HG02938 (cell line): ENCODE data around the gene TMEM212.
"Not testable (repeated sequence)": the region's sequence is repeated elsewhere in the genome, so short reads cannot be mapped to it uniquely, and the experiment has no call there.

Source experiments
- ATAC-seq: cut with Tn5 transposase; IDR thresholded peaks from one replicate; pipeline ENCODE4 v1.9.1; 2021; ENCODE audit warnings: mild to moderate bottlenecking, moderate library complexity; ENCODE audit not compliant: unreplicated experiment

TMEM212 gene

DNA sequence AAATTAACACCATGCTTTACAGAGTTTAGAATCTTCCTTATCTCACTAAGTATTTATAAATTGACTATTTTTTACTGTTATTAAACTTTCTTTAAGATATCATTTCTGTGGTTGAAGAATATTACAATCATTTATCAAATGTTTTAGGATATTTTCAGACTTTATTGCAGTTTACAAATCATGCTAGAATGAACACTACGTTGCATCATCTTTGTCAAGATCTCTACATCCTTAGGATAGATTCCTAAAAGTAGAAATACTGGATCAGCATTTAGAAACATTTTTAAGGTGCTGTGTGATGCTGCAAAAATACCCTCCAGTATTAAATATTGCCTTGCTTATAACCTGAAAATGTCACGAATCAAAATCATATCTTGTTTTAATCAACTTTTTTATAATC, 30.3 kb upstream of the TMEM212 start:
- ATAC-seq = no peak

GRCh38 chr3:171813278-171813896, 29.8 kb upstream of the TMEM212 start:
- ATAC-seq = no peak

GRCh38 chr3:171813897-171814460, 29.2 kb upstream of the TMEM212 start:
- ATAC-seq = peak; percentile 31

- ATAC-seq = not testable (repeated sequence)
These were observed 28.5 kb upstream of the TMEM212 start for GRCh38 chr3:171814662-171815061.

DNA sequence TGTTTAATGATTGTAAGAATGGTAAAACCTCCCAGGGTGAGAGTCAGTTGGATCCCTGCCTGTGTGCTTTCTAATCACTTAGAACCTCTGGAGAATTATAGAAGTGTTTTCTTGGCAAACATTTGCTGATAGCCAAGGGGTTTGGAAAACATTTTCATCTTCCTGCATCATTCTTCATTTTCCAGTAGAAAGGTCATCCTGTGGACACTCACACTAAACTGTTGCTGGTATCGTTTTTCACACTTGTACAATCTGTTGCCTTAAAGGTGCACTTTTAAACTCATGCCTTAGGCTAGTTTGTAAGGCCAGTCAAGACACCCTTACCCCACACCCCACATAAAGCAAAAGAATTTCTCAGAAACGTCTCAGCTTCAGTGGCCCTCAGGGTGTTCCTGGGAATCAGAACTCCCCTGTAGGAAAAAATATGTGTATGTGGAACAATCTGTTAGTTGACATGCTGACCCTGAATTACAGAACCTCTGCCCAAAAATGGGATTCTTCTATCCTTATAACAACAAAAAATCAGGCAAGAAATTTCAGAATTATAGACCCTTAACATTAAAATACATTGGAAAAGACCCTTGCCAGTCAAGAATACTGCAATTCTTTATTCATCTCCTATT, 27.1 kb upstream of the TMEM212 start:
- no peak for ATAC-seq

DNA sequence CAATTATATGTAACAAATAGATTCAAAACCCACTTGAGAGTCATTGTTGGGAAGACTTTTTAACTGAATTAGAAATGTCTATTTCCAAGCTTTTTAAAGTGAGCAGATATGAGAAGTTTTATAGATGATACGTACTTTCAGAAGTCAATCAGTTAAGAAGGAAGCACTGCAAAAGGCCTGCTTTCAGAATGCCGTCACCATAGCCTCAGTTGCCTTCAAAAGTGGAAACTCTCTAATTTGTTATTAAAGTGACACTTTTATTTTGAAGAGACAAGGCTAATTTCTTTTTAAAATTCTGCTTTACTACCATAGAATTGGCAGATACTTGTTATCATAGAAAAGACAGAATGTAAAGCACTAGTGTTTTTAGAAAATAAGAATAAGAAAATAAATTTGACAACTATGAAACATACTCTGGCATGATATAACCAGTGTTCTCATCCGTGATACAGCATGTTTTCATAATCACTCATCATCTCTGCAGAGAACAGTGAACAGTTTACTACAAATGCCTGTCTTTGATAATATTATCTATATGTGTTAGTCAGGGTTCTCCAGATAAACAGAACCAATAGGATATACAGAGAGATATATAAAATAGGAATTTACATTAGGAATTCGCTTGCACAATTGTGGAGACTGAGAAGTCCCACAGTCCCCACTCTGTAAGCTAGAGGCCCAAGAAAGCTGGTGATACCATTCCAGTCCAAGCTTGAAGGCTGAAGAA, 25.9 kb upstream of the TMEM212 start:
- no peak for ATAC-seq

GRCh38 chr3:171821044-171821443, 22.1 kb upstream of the TMEM212 start:
- no peak for ATAC-seq

- no peak for ATAC-seq
These were observed 21.3 kb upstream of the TMEM212 start for GRCh38 chr3:171821778-171822358.

DNA sequence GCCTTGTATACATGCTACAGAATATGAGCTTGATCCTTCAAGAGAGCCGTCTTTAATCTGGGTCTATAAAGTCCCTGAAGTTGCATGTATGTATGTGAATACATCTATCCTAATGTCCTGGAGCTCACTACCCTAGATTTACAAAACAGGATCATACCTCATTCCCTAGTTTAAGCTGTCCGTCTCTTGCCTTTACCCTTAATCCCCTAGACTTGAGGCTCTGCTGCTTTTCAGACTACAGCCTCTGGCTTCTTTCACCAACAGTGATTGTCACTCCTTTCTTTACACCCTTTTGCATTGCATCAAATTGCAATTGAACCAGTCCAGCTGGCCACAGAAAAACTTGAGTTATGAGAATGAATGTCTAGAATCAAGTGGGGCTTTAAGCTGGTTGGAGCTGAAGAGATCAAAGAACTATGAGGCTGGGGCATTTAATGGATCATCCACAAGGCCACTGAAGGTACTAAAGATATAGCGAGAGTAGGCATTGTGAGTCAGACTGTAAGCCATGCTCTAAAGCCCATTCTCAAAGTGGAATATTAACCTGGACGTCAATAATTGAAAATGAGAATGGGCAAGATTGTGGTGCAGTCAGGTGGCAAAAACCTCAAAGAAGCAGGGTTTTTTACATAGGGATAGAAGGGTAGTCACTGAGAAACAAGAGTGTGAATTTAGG, 20.6 kb upstream of the TMEM212 start:
- ATAC-seq = peak; percentile 81

DNA sequence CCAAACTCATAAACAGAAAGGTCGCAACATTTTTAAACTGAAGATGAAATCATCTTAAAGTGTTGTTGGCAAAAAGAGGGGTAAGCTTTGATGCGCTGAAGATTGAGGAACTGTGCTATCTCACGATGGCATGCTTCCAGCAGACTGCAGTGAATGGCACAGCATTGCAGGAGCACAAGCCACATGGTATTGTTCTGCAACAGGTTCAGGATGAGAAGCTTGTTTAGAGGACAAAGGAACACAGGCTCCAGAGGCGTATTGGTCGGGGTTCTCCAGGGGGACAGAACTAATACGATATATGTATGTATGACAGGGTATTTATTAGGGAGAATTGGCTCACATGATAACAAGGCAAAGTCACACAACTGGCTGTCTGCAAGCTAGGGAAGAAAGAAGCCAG, 19.0 kb upstream of the TMEM212 start:
- ATAC-seq = no peak

- ATAC-seq = no peak
These were observed 18.3 kb upstream of the TMEM212 start for GRCh38 chr3:171824824-171825221.

- ATAC-seq = no peak
These were observed 17.8 kb upstream of the TMEM212 start for GRCh38 chr3:171825222-171825828.

DNA sequence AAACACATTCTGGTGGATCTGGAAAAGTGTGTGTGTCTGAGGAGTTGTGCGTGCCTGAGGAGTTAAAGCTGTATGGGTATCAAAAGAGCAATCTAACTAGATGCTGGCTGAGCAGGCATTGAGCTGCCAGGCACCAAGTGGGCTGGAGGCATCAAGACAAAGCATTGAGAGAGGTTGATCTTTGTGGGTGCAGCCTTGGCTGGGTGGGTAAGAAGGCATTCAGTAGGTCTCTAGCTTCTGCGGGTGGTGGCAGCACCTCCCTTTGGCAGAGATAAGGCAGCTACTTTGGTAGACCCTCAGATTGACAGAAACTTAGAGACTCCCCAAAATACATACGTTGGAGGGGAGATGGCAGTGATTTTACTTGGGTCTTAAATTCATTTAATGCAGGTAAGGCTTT, 15.8 kb upstream of the TMEM212 start:
- no peak for ATAC-seq

DNA sequence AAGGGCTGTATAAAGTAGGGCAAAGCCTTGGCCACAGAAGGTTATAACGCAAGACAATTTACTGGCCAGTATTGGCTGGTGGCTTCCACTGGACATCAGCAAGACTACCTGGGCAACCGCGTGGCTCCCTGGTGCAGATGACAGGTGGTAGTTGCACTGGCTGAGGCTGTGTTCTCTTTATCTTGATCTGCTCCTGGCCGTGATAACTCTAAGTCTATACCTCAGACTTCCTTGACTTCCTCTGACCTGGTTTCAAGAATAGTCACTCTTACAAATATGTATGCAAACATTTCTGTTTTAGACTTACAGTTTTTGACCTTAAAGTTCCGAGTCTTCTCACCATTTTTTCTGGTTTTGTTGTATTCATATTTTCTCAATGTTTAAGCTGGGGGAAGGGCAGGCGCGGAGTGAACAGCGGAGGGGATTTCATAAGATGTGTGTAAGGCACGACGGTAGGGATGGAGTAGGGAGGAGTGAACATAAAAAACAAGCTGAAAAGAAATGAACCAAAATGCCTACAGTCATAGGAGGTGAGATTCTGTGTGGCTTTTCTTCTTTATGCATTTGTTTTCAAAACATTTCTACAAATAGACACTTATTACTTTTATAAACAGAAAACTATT, 15.2 kb upstream of the TMEM212 start:
- no peak for ATAC-seq

- no peak for ATAC-seq
These were observed 14.0 kb upstream of the TMEM212 start for GRCh38 chr3:171828902-171829770.

DNA sequence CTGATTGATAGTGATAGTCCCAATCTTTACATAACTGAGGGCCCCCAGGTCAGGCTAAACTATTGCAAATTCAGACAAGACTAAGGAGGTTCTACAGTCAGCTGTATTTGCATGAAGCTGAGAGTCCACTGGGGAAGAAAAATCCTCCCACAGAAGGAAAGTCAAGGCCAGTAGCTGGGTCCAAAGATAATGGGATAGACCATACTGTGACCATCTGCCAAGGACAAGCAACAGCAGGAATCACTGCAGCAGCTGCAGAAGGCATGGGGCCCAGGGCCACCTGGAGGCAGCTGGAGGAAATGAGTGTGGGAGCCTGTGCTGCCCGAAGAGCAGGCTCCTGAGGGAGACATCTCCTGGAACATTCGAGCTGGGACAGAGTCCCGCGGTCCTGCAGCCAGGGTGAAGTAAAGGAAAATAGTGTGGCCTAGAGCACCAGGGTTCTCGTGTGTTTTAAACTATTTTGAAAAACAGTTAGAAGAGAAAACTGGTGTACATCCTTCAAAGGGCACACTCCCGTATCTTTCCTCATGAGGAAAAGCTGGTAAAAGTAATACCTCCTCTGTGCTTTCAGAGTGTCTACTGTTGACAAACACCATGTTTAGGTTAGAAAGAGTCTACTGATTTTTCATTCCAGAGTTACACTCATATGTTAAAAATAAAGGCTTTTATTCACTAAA, 13.2 kb upstream of the TMEM212 start:
- ATAC-seq = no peak

- ATAC-seq = no peak
These were observed 12.7 kb upstream of the TMEM212 start for GRCh38 chr3:171830518-171830875.

DNA sequence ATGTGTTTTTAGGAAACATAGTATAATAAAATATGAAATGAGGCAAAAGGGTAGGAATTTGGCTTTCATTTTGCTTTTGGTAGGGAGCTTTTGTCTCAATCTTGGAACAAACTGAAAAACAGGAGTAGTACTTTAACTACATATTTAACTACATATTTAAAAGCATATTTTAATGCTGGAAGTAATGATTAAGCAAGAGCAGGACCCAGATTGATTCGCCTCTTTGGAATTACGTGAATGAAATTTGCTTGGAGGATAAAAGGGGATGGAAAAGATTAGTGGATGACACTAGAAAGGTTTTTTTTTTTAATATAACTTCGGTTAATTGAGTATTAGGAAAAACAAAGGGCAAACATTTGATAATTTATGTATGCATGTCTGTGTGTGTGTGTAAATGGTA, 11.2 kb upstream of the TMEM212 start:
- ATAC-seq = no peak

GRCh38 chr3:171832989-171833388, 10.2 kb upstream of the TMEM212 start:
- ATAC-seq = no peak
